ENCODE data around the gene IL11RA. TPM values are rescaled to one million over a fixed set of nuclear protein-coding genes. Genes with fewer than 3 reads are reported as not detected.

The IL11RA gene
- total RNA-seq, 1 donor from 2014 or later, result 6.3 TPM

GRCh38 chr9:34686231-34686630 lies 34.2 kb downstream of the IL11RA start:
- DNase-seq (ENCODE audit: low read depth, low spot score), result no peak

GRCh38 chr9:34686732-34687131 lies 34.7 kb downstream of the IL11RA start:
- DNase-seq (ENCODE audit: low read depth, low spot score), result no peak

DNA sequence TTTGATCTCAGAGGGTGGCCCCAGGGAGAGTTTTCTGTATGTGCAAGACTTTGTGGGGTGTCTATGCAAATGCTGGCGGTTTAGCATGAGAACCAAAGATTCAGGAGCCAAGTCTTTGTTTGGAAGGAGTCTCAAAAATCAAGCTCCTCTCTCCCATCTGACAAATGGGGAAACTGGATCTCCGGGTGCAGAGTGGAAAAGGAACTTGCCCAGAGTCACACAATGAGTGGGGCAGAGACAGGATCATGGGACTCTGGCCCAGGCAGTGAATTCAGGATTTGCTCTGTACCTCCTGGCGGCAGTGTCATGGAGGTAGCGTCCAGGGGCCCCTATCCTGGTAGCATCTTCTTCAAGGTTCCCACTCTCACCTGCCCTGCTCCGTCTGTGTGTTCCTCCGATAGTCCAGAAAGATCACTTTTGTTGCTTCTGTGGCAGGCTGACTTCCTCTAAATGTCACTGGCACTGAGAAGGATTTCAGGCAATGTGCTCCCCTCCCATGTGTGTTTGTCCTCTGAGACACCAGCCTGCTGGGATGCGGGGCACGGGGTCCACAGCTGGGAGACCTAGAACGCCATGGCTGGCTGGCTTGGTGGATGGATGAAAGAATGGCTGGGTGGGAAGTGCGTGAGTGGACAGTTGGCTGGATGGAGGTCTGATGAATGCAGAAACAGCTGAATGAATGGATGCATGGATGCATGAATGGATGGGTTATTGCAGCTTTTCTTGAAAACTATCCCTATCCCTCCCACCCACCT lies 35.5 kb downstream of the IL11RA start:
- no peak for DNase-seq (ENCODE audit: low read depth, low spot score)

- no peak for DNase-seq (ENCODE audit: low read depth, low spot score)
These were observed 36.5 kb downstream of the IL11RA start for GRCh38 chr9:34688329-34689115.

- no peak for DNase-seq (ENCODE audit: low read depth, low spot score)
These were observed 37.1 kb downstream of the IL11RA start for GRCh38 chr9:34689116-34689470.

DNA sequence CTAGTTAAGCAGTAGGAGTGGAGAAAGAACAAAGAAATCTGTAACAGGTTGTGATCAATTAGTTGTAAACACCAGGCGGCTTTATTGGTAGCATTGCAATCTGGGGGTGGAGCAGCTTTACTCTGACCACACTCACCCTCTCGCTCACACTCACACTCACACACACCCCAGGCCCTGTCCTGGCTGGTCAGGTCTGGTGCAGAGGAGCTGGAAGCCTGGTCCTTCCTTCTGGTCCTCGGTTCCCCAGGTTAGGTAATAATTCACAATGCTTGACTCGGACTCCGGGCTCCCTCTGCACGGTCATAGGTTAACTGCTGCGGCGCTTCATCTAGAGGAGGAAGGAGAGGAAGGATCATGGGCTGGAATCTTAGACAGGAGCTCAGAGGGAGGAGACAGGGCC lies 37.5 kb downstream of the IL11RA start:
- no peak for DNase-seq (ENCODE audit: low read depth, low spot score)

GRCh38 chr9:34690983-34691935 lies 39.3 kb downstream of the IL11RA start, which contains the start of gene CCL19:
Gene CCL19 (minus strand): TSS chr9:34691276. CDS start chr9:34691139, 137 bp downstream.
- no peak for DNase-seq (ENCODE audit: low read depth, low spot score)

- no peak for DNase-seq (ENCODE audit: low read depth, low spot score)
These were observed 39.9 kb downstream of the IL11RA start for GRCh38 chr9:34691936-34692315.

GRCh38 chr9:34693560-34693959 lies 41.6 kb downstream of the IL11RA start:
- no peak for DNase-seq (ENCODE audit: low read depth, low spot score)

DNA sequence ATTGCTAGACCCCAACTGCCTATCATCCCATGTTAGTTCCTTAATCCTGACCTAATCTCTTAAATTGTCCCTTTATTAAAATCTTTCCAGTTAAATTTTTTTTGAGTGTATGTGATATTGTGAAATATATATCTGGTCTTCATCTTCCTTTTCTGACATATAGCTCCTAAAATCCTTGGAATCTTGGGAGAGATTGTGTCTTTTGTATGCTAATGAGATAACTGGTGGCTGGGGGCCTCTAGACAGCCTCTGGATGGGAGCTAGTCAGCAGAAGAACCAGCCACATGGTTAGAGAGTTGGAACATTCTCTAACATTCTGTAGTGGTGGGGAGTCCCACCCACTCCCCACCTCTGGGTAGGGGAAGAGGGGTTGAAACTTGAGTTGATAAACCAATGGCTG lies 42.8 kb downstream of the IL11RA start:
- DNase-seq (ENCODE audit: low read depth, low spot score), result no peak

DNA sequence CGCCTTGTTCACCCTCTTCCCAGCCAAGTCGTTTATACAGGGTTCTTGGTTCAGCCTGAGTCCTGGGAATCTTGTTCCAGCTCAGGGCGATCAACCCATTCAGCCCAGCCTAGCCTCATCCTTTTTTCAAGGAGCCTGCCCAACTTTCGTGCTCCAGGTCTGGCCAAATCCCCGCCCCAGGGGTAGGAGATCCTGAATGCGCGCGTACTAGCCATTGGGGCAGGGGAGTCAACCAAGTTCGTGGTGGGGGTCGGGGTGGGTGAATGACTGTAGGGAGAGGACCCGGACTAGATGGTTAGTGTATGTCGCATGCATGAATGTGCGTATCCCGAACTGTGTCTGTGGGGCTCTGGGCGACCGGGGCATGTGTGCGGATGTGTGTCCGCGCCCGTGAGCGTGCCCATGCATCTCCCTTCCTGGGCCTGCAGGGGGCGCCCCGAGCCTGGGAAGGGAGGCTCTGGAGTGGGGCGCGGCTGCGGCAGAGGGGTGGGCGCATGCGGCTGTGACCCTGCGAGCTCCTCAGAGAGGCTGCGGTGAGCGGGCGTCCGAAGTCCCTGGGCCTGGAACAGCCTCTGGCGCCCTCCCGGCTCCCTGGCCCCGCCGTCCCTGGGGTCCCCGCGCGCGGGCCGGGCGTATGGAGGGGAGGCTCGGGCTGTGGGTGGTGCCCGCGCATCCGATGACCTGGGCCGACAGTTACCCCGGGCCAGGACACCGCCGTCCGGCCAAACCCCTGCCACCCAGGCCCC lies 49.2 kb downstream of the IL11RA start:
- no peak for DNase-seq (ENCODE audit: low read depth, low spot score)

DNA sequence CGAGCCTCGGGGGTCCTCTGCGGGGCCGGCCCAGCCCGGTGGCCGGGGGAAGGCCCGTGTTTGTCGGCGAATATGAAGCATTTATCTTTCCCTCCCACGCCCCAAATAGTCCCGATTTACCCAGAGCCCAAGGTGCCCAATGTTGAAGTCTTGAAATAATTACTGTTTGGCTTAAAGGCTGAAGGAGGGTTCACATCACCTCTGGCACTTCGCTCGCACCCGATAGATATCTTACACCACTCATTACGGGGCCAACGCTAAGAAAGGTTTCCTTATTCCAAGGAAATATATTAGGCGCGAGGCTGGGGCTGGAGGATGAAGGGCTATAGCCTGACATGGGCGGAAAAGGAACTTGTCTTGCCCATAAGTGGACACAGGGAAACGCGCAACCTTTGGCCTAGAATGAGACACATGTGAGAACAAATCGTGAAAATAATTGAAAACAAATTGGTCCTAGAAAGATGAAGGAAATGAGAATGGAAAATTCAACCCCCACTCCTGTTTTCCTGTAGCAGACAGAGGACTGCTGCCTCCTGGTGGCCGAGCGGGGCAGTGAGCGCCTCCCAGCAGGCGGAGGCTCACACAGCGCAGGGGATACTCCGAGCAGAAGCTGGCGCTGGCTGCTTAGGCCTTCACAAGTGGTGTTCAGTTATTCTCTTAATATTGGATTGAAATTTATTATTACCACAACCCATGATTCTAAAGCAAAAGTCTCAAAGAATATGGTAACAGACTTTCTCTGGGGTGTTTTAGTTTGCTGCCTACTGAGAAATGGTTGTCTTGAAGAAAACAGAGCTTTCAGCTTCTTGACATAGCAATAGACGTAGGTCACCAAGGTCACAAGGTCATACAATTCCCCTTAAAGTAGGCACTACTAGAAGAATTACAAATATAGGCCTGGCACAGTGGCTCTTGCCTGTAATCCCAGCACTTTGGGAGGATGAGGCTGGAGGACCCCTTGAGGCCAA lies 50.1 kb downstream of the IL11RA start:
- peak; percentile 44 for DNase-seq (ENCODE audit: low read depth, low spot score)

GRCh38 chr9:34707130-34707529 lies 55.1 kb downstream of the IL11RA start:
- DNase-seq (ENCODE audit: low read depth, low spot score), result no peak

- no peak for DNase-seq (ENCODE audit: low read depth, low spot score)
These were observed 57.4 kb downstream of the IL11RA start for GRCh38 chr9:34709196-34709978.

DNA sequence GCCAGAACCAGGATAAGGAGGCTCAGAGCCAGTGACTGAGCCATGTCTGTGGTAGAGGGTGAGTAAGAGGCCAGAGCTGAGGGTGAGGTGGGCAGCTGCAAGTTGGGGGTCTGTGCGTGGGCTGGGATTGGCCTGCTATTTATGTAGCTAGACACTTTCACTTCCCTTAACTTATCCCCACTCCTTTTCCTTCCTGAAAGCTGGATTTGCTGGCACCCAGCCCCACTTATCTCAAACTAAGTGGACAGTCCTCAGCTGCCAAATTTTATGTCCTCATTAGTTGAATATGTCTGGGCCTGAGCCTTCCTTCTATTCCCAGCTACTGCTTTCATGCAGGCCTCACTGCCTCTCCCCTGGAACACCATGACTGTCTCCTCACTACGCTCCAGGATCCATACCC lies 58.0 kb downstream of the IL11RA start, which contains the start of gene CCL21:
Gene CCL21, minus strand, starts transcription at position 114 of the 400 bp plus-strand sequence. Its CDS starts 70 bp downstream, at position 44.
- no peak for DNase-seq (ENCODE audit: low read depth, low spot score)

All from pulmonary artery endothelial cell (primary cell).